Astrocyte of the spinal cord (primary cell): Measurements from ENCODE around the gene ERVFRD-1.

Source experiments
- DNase-seq: peaks from one replicate; pipeline ENCODE4 v3.0.0; 2011; ENCODE audit warnings: low read depth, low spot score
- H3K4me3 ChIP-seq: 2 replicates; pipeline ENCODE4 v1.5.1; 2011; ENCODE audit warnings: low read depth, mild to moderate bottlenecking, low read length, moderate library complexity
- CTCF ChIP-seq: IDR thresholded peaks from 2 replicates; pipeline ENCODE4 v1.5.1; 2012; ENCODE audit warnings: low read depth, mild to moderate bottlenecking, low read length, inconsistent platforms
- in situ Hi-C: cut with HindIII; loops from 2 replicates; pipeline ENCODE4 v1.10.0; 2017; ENCODE audit warnings: low sequenced_read_pairs

ERVFRD-1 gene

GRCh38 chr6:11066505-11067347 is 44.8 kb downstream of the ERVFRD-1 start:
- no peak overlapping the region for H3K4me3 ChIP-seq
- TF ChIP-seq CTCF: no peak
- in situ Hi-C loops: no loop called here
- no peak for DNase-seq

GRCh38 chr6:11065436-11066202 is 45.9 kb downstream of the ERVFRD-1 start:
- in situ Hi-C loops: no loop called here
- no peak overlapping the region for H3K4me3 ChIP-seq

GRCh38 chr6:11064836-11065235 is 46.7 kb downstream of the ERVFRD-1 start:
- TF ChIP-seq CTCF: no peak
- in situ Hi-C loops: no loop called here
- H3K4me3 ChIP-seq: no peak overlapping the region
- DNase-seq: no peak

More at GRCh38 chr6:11065436-11066202, 45.9 kb downstream of the ERVFRD-1 start:
- no peak for DNase-seq
- TF ChIP-seq CTCF: no peak

GRCh38 chr6:11062715-11063114 is 48.8 kb downstream of the ERVFRD-1 start:
- no peak for DNase-seq
- TF ChIP-seq CTCF: no peak
- no peak overlapping the region for H3K4me3 ChIP-seq
- in situ Hi-C loops: no loop called here

- no peak for DNase-seq
- H3K4me3 ChIP-seq: no peak overlapping the region
- TF ChIP-seq CTCF: no peak
- in situ Hi-C loops: no loop called here
Measured at GRCh38 chr6:11062083-11062482, 49.4 kb downstream of the ERVFRD-1 start.

GRCh38 chr6:11058406-11058805 is 53.1 kb downstream of the ERVFRD-1 start:
- no peak for DNase-seq
- in situ Hi-C loops: no loop called here
- no peak for TF ChIP-seq CTCF
- no peak overlapping the region for H3K4me3 ChIP-seq
